HT1080 (cell line): Measurements from ENCODE around the gene SGSM1. TPM values are rescaled to one million over a fixed set of nuclear protein-coding genes. Genes with fewer than 3 reads are reported as not detected.
A peak's percentile ranks its signal among the peaks of the same experiment; 100 is the strongest.
"Not testable (repeated sequence)": the region's sequence is repeated elsewhere in the genome, so short reads cannot be mapped to it uniquely, and the experiment has no call there.

ENCODE experiments used
- DNase-seq: peaks from one replicate; pipeline ENCODE4 v3.0.0-alpha.2; 2015; ENCODE audit warnings: low read depth
- total RNA-seq: library from RNA; depleted of rRNA; stranded (reverse); fragments of >200 nt; shearing (Covaris generic); gene quantifications from 2 replicates; pipeline ENCODE4 v1.2.3, GENCODE V29; 2014

SGSM1 gene
- total RNA-seq, 1 experiment from 2014 or later = not detected

DNA sequence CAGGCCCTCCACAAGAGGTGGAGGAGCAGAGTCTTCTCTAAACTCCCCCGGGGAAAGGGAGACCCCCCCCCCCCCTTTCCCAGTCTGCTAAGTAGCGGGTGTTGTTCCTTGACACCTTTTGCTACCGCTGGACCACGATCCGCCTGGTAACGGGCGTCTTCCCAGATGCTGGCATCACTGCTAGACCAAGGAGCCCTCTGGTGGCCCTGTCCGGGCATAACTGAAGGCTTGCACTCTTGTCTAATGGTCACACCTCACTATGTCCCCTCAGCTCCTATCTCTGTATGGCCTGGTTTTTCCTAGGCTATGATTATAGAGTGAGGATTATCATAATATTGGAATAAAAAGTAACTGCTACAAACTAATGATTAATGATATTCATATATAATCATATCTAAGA, 31.5 kb downstream of the SGSM1 start:
- DNase-seq = not testable (repeated sequence)

DNA sequence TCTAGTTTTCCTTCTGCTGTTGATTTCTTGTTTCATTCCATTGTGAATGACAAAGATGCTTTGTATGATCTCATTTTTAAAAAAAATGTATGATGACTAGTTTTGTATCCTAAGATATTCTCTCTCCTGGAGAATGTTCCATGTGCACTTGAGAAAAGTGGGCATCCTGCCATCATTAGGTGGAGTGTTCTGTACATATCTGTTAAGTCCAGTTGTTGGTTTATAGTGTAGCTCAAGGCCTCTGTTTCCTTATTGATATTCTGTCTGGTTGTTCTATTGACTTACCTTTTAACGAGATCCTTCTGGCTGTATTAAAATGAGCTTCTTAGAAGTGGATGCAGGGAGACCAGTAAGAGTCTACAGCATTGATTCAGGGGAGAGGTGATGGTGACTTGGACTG, 35.2 kb downstream of the SGSM1 start:
- no peak for DNase-seq

DNA sequence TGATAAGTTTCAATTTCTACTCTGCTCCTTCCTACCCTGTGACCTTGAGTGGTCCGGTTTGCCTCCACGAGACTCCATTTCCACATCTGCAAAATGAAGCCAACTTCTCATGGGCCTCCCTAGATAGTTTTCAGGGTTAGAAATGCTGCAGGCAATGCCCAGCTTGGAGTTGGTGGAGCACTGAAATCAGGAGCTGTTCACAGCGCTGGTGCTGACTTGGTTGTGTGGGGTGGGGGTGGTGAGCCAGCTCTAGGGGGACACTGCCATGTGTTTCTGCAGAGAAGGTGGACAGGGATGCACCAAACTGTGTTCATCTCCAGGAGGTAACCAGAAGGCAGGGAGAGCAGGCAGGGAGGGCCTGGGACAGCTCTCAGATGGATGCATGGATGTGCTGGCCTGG, 37.0 kb downstream of the SGSM1 start:
- DNase-seq = no peak

DNA sequence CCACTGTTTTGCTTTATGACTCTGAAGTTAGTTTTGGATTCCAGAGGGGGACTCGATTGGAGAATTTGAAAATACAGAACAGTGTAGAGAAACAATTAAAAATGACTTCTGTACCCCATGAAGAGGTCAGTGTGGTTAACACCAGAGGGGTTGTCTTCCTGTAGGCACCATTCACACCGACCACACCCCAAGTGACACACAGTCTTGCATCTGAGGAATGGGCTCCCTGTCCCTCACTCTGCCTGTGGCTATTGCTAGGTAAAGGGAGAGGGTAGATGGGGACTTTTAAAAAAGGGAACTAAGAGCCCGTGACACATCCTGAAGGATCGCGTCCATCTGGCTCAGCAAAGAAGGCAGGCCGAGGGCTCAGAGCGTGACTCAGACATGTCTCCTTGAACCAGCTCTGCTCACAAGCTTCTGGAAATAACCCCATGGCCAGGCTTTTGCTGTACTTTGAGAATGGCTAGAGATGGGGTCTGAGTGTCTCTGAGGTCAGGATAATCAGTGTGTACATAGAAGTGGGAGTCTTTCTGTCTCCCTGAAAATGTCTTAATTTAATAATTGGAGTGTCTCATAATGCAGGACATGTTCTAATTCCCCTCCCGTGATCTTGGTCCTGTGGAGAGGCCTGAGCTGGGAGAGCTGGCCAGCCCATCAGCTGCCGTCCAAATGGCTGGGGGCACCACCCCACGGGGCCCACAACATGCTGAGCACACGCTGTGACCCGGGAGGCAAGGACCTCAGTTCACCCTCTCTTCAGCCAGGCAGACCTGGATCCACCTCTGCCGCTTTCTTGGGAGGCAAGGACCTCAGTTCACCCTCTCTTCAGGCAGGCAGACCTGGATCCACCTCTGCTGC, 39.3 kb downstream of the SGSM1 start:
- peak; percentile 34 for DNase-seq

DNA sequence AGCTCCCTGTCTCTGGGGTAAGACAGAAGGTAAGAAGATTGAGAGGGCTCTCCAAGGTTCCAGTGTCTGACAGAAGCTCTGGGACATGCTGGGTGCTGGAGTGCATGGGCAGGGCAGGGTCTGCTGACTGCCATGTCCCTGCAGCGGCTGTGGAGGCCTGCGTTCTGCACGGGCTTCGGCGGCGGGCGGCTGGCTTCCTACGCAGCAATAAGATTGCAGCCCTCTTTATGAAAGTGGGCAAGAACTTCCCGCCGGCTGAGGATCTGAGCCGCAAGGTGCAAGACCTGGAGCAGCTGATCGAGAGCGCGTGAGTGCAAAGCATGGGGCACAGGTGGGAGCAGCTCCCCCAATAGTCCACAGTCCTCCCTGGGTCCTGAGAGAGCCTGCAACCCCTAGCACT, 41.5 kb downstream of the SGSM1 start:
- no peak for DNase-seq

DNA sequence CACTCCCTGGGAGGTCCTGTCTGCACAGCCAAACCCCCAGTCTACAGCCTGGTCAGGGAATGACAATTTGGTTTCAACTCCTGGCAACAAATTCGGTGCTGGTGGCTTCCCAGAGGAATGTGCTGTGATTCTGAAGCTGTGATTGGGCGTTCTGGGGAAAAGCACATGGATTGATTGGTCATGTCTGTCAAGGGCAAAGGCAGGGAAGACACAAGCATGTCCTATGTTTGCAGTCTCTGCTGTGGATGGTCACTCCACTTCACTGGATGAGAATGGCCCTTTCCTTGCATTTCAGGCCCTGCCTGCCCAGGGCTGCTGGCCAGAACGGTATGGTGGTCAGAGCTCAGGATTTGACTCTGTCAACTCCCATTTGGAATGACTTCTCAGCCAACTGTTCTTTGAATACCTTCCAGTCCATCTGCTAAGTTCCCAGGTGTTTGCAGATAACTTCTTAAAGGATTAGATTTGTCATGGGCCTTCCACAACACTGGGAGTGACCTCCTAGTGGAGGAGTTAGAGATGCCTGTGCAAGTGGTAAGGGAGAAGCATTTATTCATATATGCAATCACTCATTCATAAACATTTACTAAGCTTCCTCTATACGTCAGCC, 42.7 kb downstream of the SGSM1 start:
- no peak for DNase-seq

- DNase-seq = no peak
Observed at GRCh38 chr22:24855794-24856193, 49.8 kb downstream of the SGSM1 start.

GRCh38 chr22:24857576-24857975, 51.6 kb downstream of the SGSM1 start:
- no peak for DNase-seq

DNA sequence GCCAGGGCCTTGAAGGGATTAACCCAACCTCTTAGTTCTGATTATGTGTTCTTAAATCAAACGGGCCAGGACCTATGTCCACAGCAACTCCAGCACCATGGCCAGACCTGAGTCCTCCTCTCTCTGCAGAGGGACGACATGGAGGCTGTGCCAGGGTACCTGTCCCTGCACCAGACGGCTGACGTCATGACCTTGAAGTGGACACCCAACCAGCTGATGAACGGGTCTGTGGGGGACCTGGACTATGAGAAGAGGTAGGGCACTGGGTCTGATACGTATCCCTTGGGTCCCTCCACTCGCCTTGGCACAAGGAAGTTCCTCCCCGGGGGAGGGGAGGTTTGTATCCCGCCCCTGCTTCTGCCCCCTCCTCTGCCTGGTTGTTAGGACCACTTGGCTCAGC, 53.6 kb downstream of the SGSM1 start:
- no peak for DNase-seq

DNA sequence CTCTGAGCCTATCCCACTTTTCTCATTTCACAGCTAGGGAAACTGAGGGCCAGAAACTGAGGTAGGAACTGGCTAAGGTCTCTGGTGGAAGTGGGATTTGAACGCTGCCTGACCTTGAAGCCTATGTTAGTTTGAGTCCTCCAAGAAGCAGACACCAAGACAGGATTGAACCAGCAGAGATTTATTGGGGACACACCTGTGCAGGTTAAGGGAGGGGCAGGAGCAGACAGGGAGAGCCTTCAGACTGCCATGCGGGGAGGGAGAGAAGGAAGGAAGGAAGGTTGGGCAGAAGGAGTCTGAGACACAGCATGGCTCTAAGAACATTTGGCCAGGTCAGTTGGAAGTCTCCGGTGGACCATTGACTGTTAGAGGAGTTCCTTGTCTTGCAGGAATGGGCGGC, 59.5 kb downstream of the SGSM1 start:
- no peak for DNase-seq

GRCh38 chr22:24867323-24868022, 61.5 kb downstream of the SGSM1 start:
- no peak for DNase-seq

DNA sequence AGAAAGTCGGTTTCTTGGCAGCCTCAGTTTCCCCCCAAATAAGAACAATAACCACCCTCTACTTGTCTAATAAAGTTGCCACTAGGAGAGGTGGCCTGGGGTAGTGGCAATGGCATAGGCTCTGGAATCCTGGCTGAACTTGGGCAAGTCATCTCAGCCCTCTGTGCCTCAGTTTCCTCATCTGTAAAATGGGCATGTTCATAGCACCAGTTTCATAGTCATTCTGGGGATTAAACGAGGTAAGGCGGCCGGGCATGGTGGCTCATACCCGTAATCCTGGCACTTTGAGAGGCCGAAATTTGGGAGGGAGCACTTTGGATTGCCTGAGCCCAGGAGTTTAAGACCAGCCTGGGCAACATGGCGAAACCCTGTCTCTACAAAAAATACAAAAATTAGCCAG, 63.0 kb downstream of the SGSM1 start:
- no peak for DNase-seq

DNA sequence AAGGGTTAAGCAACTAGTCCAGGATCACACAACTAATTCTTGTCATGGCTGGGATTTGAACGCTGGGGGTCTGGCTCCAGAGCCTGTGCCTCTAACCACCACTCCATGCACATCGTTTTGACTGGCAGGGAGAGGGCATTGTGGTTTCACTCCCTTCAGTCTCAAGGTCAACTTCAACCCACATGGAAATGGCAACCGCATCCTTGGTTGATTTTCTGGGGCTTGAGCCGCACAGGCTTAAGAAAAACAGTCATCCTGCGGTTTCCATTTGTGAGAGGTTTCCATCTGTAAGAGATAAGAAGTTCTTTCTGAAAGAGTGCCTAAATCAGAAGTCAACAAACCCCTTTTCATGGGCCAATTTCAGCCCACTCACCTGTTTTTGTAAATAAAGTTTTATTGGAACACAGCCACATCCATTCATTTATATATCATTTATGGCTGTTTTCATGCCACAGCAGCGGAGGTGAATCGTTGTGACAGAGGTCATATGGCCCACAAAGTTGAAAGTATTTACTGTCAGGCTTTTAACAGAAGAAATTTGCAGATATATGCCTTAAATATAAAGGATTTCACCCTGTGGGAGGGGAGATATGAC, 65.7 kb downstream of the SGSM1 start:
- no peak for DNase-seq

DNA sequence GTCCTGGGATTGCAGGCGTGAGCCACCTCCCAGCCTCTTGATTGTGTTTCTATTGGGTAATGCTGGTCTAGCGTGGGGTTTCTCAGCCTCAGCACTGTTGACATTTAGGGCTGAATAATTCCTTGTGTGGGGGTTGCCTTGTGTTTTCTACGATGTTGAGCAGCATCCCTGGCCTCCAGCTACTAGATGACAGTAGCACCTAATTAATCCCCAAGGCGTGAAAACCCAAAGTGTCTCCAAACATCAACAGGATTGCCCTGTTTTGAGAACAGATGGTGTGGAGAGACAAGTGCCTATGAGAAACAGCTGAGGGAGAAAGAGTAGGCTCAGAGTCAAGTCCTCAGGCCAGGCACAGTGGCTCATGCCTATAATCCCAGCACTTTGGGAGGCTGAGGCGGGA, 67.2 kb downstream of the SGSM1 start:
- no peak for DNase-seq

- no peak for DNase-seq
Observed at GRCh38 chr22:24875862-24876506, 70.0 kb downstream of the SGSM1 start.

GRCh38 chr22:24876700-24877099, 70.7 kb downstream of the SGSM1 start:
- DNase-seq = no peak

DNA sequence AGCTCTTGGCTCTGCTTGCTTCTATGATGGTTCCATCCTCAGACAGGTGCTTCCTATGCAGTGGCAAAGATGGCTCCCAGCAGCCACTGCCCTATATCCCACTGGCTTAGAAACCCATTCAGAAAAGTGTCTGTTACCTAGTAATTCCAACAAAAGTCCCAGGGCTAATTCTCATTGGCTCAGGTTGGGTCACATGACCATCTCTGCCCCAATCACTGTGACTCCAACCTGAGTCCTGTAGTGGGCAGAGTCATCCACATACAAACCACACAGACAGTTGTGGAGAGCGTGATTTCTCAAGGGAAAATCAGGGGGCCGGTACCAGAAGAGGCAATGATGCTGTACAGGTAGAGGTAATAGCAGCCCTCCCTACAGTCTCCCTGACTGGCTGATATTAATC, 73.0 kb downstream of the SGSM1 start:
- no peak for DNase-seq

DNA sequence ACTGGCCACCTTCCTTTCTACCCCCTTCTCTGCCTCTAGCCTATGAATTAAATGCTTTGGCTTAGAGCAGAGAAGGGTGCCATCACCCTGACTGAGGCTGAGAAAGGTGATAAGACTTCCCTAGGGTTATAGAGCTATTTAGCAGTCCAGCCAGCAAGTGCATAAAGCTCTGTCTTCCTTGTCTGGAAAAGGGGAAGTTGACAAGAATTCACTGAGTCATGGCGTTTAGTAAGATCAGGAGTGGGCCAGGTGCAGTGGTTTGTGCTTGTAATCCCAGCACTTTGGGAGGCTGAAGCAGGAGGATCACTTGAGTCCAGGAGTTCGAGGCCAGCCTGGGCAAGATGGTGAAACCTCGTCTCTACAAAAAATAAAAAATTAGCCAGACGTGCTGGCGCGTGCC, 77.4 kb downstream of the SGSM1 start:
- no peak for DNase-seq

DNA sequence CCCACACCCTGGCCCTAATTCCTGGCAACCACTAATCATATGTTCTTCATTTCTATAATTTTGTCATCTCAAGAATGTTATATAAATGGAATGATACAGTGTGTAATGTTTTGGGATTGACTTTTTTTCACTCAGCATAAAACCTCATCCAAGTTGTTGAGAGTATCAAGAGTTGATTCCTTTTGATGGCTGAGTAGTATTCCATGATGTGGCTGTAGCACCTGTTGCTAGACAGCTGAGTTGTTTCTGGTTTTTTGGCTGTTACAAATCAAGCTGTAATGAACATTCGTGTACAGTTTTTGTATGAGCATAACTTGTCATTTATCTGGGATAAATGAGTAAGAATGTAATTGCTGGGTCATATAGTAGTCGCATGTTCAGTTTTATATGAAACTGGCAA, 81.2 kb downstream of the SGSM1 start:
- DNase-seq = no peak

DNA sequence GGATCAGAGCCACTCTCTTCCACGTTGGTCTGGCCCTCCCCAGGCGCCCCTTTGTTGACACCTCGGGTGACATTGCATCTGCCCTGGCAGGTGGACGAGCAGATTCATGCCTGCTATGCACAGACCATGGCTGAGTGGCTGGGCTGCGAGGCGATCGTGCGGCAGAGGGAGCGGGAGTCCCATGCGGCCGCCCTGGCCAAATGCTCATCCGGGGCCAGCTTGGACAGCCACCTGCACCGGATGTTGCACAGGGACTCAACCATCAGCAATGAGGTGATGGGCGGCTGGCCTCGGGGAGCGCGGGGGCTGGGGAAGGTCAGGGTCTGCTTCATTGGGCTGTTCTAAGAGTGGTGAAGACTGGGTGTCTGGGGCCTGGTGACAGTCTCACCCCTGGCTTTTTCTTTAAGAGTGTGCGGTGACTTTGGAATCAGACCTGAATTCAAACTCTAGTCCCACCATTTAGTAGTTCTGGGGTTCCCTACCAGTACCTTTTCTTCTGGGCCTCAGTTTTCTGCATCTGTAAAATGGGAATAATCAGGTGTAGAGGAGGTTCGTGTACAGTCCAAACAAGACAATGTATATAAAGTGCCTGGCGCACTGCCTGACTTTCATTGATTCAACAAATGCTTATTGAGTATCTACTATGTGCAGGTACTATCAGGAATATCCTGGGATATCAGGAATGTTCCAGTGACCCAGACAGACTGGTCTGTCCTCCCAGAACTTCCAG, 87.5 kb downstream of the SGSM1 start:
- no peak for DNase-seq
